Measurements from ENCODE around the gene ADAMTS14.

Gene ADAMTS14

DNA sequence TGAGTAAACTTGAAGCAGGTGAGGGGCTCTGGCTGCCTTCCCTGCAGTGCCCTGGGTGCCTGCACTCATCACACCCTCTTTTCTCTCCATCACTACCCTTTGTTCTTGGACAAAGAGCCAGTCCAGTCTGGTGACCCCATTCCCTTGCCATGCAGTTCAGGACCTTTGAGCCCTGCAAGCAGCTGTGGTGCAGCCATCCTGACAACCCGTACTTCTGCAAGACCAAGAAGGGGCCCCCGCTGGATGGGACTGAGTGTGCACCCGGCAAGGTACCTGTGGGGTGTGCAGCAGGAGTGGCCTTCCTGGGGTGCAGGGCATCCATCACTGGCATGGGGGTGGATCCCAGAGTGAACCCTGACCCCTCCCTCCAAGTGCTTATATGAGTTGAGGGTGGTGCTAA, 64.2 kb downstream of the ADAMTS14 start:
- DNase-seq: no peak

- no peak for DNase-seq
Observed at GRCh38 chr10:70737250-70737649, 64.9 kb downstream of the ADAMTS14 start.

DNA sequence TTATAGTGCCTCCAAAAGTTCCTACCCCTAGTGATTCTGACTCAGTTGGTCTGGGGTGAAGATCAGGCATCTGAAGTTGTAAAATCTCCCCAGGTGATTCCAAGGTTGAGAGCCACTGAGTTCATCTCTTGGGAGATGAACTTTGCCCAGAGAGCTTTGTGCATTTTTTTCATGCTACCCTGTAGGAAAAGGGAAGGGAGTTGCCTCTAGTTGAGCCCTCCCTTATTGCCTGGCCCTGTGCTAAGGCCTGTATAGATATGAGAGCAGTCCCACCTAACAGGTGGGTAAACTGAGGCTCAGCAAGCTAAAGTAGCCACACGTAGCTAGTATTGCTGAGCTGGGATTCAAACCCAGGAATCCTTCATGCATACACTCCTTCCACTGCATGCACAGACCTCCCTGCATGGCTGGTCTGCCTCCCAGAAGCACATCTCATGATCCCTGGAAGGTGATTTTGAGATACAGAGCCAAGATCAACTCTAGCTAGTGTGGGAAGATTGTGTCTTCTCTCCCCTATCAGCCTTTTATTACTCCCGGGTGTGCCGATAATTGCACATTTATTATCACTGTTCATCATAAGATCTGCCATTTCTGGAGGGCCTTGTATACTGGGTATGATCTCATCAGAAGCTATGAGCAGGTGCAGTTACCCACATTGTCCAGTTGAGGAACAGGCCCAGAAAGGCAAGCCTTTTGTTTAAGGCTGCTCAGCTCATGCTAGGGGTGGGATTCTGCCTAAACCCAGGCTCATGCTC, 65.9 kb downstream of the ADAMTS14 start:
- DNase-seq: no peak

GRCh38 chr10:70738761-70739121, 66.4 kb downstream of the ADAMTS14 start:
- DNase-seq: no peak

- DNase-seq: no peak
Observed at GRCh38 chr10:70740406-70741288, 68.3 kb downstream of the ADAMTS14 start.

DNA sequence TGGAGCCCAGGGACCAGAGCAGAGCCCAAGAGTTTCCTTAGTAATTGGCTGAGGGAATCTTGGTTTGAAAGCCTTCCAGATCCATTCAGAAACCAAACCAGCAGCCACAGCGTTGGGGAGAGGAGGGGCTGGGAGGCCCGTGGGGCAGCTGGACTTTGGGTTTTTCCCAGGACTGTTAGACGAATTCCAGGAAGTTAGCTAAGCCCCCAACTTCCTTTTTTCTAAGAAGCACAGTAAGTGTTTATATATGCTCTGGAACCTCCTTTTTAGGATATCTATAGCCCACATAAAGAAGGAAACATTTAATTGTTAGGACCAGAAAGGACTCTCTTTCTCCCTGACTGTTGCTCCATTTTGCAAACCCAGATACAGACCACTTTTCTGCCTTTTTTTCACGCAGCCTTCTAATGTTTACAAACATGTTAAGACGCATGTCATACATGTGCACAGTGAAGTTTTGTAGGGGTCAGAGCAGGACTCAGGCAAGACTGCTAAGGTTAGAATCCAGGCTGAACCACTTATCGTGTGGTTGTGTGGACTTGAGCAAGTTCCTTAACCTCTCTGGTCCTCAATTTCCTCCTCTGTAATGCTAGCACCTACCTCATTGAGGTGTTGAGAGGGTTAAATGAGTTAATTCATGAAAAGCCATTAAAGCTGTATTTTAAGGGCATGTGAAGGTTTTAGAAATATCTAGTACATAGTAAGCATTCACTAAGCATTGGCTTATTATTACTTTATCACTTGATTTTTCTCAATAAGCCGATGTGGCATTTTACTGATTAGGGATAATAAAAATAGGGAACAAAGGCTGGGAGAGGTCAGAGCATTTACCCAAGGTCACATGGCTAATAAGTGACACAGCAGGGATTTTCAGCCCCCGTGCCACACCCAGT, 70.5 kb downstream of the ADAMTS14 start:
- DNase-seq: no peak

DNA sequence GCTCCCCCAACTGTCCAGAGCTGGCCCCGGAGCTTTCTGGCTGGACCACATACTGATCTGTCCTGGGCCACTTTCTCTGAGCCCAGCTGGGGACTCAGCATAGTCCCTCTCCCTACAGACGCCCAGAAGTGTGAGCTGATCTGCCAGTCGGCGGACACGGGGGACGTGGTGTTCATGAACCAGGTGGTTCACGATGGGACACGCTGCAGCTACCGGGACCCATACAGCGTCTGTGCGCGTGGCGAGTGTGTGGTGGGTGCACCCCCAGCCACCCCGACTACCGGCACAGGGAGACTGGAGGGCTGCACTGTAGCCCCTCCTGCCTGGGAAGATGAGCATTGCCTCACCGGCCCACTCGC, 71.1 kb downstream of the ADAMTS14 start:
- DNase-seq: no peak

- DNase-seq: no peak
Observed at GRCh38 chr10:70743879-70744278, 71.6 kb downstream of the ADAMTS14 start.

DNA sequence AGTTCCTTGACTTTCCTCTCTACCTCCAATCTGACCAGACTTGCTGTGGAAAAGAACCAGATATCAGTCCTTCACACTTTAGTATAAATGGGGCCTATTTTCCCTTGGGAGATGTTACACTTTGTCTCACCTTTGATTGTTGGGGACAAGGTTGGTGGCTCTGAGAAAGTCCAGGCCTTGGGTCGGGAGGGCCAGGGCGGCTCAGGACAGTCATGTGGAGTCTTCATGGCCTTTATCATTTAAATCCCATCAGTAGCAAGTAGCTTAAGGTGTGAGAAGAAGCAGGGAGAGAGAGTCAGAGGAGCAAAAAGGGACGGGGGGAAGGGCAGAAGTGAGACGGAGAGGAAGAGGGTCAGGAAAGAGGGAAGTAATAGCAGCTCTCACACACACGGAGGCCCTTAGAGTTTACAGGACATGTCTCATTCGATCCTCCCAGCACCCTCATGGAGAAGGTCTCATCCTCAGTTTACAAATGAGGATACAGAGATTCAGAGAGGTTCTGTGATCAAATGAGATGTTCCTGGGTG, 72.4 kb downstream of the ADAMTS14 start:
- DNase-seq: no peak

- no peak for DNase-seq
Observed at GRCh38 chr10:70745555-70745954, 73.2 kb downstream of the ADAMTS14 start.

- DNase-seq: no peak
Observed at GRCh38 chr10:70747192-70747965, 75.1 kb downstream of the ADAMTS14 start.

DNA sequence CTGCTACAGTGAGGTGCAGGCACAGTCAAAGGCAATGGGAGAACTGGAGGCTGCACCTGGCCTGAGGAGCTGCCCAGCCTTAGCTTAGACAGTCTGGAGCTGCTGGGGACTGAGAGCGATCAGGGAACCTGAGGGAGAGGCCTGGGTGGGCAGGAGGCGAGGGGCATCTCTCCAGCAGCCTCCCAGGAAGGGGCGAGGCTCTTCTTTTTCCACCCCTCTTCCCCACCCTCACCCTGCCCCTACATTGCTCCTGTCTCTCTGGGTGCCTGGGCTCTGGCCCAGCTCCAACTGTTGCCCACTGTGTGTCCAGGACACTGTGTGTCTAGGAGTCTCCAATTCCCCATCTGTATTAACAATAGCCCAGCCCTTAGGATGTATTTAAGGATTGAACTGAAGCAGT, 76.0 kb downstream of the ADAMTS14 start:
- DNase-seq: no peak

GRCh38 chr10:70748801-70749573, 76.7 kb downstream of the ADAMTS14 start:
- DNase-seq: no peak

DNA sequence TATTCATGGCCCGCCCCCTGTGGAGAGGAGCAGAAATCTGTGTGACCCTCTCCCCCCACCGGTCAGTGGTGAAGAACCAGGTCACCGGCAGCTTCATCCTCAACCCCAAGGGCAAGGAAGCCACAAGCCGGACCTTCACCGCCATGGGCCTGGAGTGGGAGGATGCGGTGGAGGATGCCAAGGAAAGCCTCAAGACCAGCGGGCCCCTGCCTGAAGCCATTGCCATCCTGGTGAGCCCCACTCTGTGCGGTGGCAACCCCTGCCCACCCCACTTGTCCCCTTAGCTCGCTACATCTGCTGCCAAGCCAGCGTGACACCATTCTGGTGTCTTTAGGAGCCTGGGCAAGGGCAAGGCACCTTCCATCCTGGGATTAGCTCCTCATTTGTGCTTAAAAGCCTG, 77.5 kb downstream of the ADAMTS14 start:
- no peak for DNase-seq

DNA sequence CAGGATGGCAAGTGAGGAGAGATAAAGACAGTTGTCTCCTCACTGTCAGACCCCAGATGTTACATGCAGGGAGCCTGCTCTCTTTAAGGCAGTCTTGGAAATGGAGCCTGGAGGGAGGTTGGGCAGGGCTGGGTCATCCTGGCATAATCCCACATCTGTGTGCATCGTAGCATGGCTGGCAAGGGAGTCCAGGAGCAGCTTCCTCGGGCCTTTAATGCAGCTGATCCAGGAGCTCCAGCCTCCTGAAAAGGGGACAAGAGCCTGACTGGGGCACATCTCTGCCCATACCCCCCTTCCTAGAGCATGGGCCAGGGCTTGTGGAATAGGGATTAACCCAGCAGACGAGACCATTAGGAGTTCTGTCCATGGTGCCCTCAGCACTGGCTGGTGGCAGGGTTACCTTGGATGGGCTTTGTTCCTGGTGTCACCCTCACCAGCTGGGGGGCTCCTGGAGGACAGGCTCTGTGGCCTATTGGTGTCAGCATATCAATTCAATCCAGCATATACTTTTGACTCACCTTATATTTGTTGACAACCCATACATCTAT, 77.9 kb downstream of the ADAMTS14 start:
- DNase-seq: no peak

GRCh38 chr10:70751356-70751755, 79.0 kb downstream of the ADAMTS14 start:
- DNase-seq: no peak

GRCh38 chr10:70751991-70752390, 79.7 kb downstream of the ADAMTS14 start:
- DNase-seq: no peak

DNA sequence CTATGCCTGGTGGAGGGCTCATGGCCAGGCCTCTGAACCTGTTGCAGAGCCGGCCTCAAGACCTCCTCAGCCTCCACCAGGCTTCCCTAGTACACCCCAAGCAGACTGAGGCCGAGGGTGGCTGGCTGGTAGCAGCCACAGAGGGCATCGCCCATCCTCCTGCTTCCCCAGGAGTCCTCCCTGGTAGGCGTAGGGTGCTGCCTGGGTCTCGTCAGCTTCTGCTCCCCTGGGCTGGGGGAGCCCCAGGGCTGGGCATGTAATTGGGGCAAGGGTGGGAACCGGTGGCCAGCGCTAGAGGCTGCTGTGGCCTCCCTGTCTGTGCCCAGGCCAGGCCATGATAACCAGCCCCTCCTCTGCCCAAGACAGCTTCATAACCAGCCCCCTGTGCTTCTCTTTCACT, 80.3 kb downstream of the ADAMTS14 start:
- DNase-seq: no peak

- DNase-seq: no peak
Observed at GRCh38 chr10:70753026-70753663, 80.8 kb downstream of the ADAMTS14 start.

- DNase-seq: no peak
Observed at GRCh38 chr10:70753841-70754621, 81.7 kb downstream of the ADAMTS14 start.
